Measurements from ENCODE around the gene MORC2. TPM values are rescaled to one million over a fixed set of nuclear protein-coding genes. Genes with fewer than 3 reads are reported as not detected.
A peak's percentile ranks its signal among the peaks of the same experiment; 100 is the strongest.

MORC2 gene
- total RNA-seq, 2 experiments from 2014 or later, result 27.1 to 27.9 TPM

GRCh38 chr22:30906946-30907345 is 61.6 kb downstream of the MORC2 start:
- ATAC-seq (ENCODE audit: poor library complexity) (no peak), DNase-seq (peak in 1 of 14 experiments; percentile 2)
- no peak overlapping the region for H3K27ac Mint-ChIP-seq
- Histone ChIP-seq H3K4me3 (ENCODE audit: low read length) (no peak overlapping the region), H3K27ac (ENCODE audit: low read depth in 1 of 2, low read length in 2 of 2) (no peak overlapping the region), H3K36me3 (ENCODE audit: insufficient read depth, low read length) (peaks cover 29% of the 10 kb centered on the region), H3K27me3 (ENCODE audit: control insufficient read depth in 1 of 2, insufficient read depth in 2 of 2, low read length in 2 of 2) (no peaks in the 10 kb centered on the region), H3K9me3 (ENCODE audit: control insufficient read depth in 1 of 2, insufficient read depth in 1 of 2, low read length in 2 of 2) (no peaks in the 10 kb centered on the region), H3K4me1 (ENCODE audit: insufficient read depth, low read length) (no peaks in the 10 kb centered on the region)
- H3K4me1 Mint-ChIP-seq (ENCODE audit: low read depth), result peaks cover 6% of the 10 kb centered on the region
- H3K27me3 Mint-ChIP-seq, result no peaks in the 10 kb centered on the region
- ChIA-PET POLR2A (no interaction called here), CTCF (interaction anchor here (2.0 kb wide), 1 partner anchor 10 kb away, joined by 5 read pairs; no protein-coding TSS in a partner anchor)
- H3K4me3 Mint-ChIP-seq, result no peak overlapping the region
- no peaks in the 10 kb centered on the region for H3K9me3 Mint-ChIP-seq
- no peak for TF ChIP-seq CTCF (IDR thresholded peaks at IDR 0.05)
- peaks cover 59% of the 10 kb centered on the region for H3K36me3 Mint-ChIP-seq (ENCODE audit: low read depth)
- intact Hi-C loops (cut with DNase I, micrococcal nuclease), result no loop called here

GRCh38 chr22:30906411-30906810 is 62.2 kb downstream of the MORC2 start:
- Histone ChIP-seq H3K9me3 (ENCODE audit: control insufficient read depth in 1 of 2, insufficient read depth in 1 of 2, low read length in 2 of 2) (no peaks in the 10 kb centered on the region), H3K27ac (ENCODE audit: low read depth in 1 of 2, low read length in 2 of 2) (no peak overlapping the region), H3K27me3 (ENCODE audit: control insufficient read depth in 1 of 2, insufficient read depth in 2 of 2, low read length in 2 of 2) (no peaks in the 10 kb centered on the region), H3K36me3 (ENCODE audit: insufficient read depth, low read length) (peaks cover 30% of the 10 kb centered on the region), H3K4me3 (ENCODE audit: low read length) (no peak overlapping the region), H3K4me1 (ENCODE audit: insufficient read depth, low read length) (no peaks in the 10 kb centered on the region)
- TF ChIP-seq CTCF (IDR thresholded peaks at IDR 0.05), result no peak
- Mint-ChIP-seq H3K9me3 (no peaks in the 10 kb centered on the region), H3K36me3 (ENCODE audit: low read depth) (peaks cover 64% of the 10 kb centered on the region), H3K27ac (no peak overlapping the region), H3K4me3 (no peak overlapping the region), H3K27me3 (no peaks in the 10 kb centered on the region), H3K4me1 (ENCODE audit: low read depth) (peaks cover 6% of the 10 kb centered on the region)
- peak in 1 of 14 experiments; percentile 1 for DNase-seq
- intact Hi-C loops (cut with DNase I, micrococcal nuclease), result no loop called here
- no peak for ATAC-seq (ENCODE audit: poor library complexity)
- ChIA-PET CTCF (no interaction called here), POLR2A (no interaction called here)

- Histone ChIP-seq H3K9me3 (ENCODE audit: control insufficient read depth in 1 of 2, insufficient read depth in 1 of 2, low read length in 2 of 2) (no peaks in the 10 kb centered on the region), H3K4me1 (ENCODE audit: insufficient read depth, low read length) (no peaks in the 10 kb centered on the region), H3K4me3 (ENCODE audit: low read length) (no peak overlapping the region), H3K27me3 (ENCODE audit: control insufficient read depth in 1 of 2, insufficient read depth in 2 of 2, low read length in 2 of 2) (no peaks in the 10 kb centered on the region), H3K36me3 (ENCODE audit: insufficient read depth, low read length) (peaks cover 30% of the 10 kb centered on the region), H3K27ac (ENCODE audit: low read depth in 1 of 2, low read length in 2 of 2) (no peak overlapping the region)
- TF ChIP-seq CTCF (IDR thresholded peaks at IDR 0.05), result no peak
- Mint-ChIP-seq H3K27me3 (no peaks in the 10 kb centered on the region), H3K4me3 (no peak overlapping the region), H3K27ac (no peak overlapping the region), H3K9me3 (no peaks in the 10 kb centered on the region), H3K36me3 (ENCODE audit: low read depth) (peaks cover 67% of the 10 kb centered on the region), H3K4me1 (ENCODE audit: low read depth) (peaks cover 6% of the 10 kb centered on the region)
- CTCF ChIA-PET, result no interaction called here
- no peak for ATAC-seq (ENCODE audit: poor library complexity)
- intact Hi-C loops (cut with DNase I, micrococcal nuclease), result no loop called here
- DNase-seq, result peak in 1 of 14 experiments; percentile 9
- POLR2A ChIA-PET, result no interaction called here
Observed at GRCh38 chr22:30905696-30906341, 62.8 kb downstream of the MORC2 start.
